Measurements from ENCODE around the gene MORN1. TPM values are rescaled to one million over a fixed set of nuclear protein-coding genes. Genes with fewer than 3 reads are reported as not detected.

Gene MORN1
- polyA plus RNA-seq, 1 donor (not counting 4 experiments of a cell fraction or from before 2014, with no cell fraction given): 2.1 TPM

GRCh38 chr1:2377751-2378440 is 13.5 kb downstream of the MORN1 start:
- no peak for DNase-seq (ENCODE audit: low read depth, low spot score)
- no peaks in the 10 kb centered on the region for H3K79me2 ChIP-seq (ENCODE audit: control insufficient read depth, insufficient read depth, low read length)
- no peaks in the 10 kb centered on the region for H3K9me3 ChIP-seq (ENCODE audit: control insufficient read depth, low read depth, low read length)
- no peak overlapping the region for H3K4me2 ChIP-seq (ENCODE audit: control insufficient read depth, extremely low read depth, insufficient read depth, low read depth, low read length)
- H3K4me1 ChIP-seq (ENCODE audit: control insufficient read depth, extremely low read depth, insufficient read depth, low read length): no peaks in the 10 kb centered on the region
- no peaks in the 10 kb centered on the region for H4K20me1 ChIP-seq (ENCODE audit: control insufficient read depth, extremely low read depth, insufficient read depth, low read length)
- H3K9ac ChIP-seq (ENCODE audit: control insufficient read depth, extremely low read depth, insufficient read depth, low read length): no peak overlapping the region
- no peaks in the 10 kb centered on the region for H3K9me1 ChIP-seq (ENCODE audit: control insufficient read depth, extremely low read depth, insufficient read depth, low read length)
- H3K27ac ChIP-seq (ENCODE audit: control insufficient read depth, insufficient read depth, low read length): no peak overlapping the region
- H3K27me3 ChIP-seq (ENCODE audit: control insufficient read depth, extremely low read depth, insufficient read depth, low read length): peaks cover 25% of the 10 kb centered on the region
- dilution Hi-C loops (cut with MboI; ENCODE audit: extremely low pct_ligation_motif_present, low sequenced_read_pairs): no loop called here
- TF ChIP-seq EZH2 (IDR thresholded peaks at IDR 0.05; ENCODE audit: low read length) (no peak), CTCF (optimal IDR thresholded peaks at IDR 0.05 in 1 of 3, IDR thresholded peaks at IDR 0.05 in 1 of 3, conservative IDR thresholded peaks at IDR 0.05 in 1 of 3; ENCODE audit: extremely low read depth in 1 of 3, insufficient read depth in 2 of 3, low read length in 3 of 3) (no peak)
- H3K36me3 ChIP-seq (ENCODE audit: control insufficient read depth in 2 of 2, extremely low read depth in 1 of 2, insufficient read depth in 2 of 2, low read length in 2 of 2): no peaks in the 10 kb centered on the region
- FAIRE-seq: no peak
- no peak overlapping the region for H2AFZ ChIP-seq (ENCODE audit: control insufficient read depth, low read length)
- H3K4me3 ChIP-seq (ENCODE audit: control insufficient read depth in 2 of 3, extremely low read depth in 1 of 3, insufficient read depth in 2 of 3, low read depth in 1 of 3, low read length in 3 of 3): no peak overlapping the region

- no peak overlapping the region for H2AFZ ChIP-seq (ENCODE audit: control insufficient read depth, low read length)
Observed at GRCh38 chr1:2376931-2377672, 14.3 kb downstream of the MORN1 start.

More at GRCh38 chr1:2376931-2377672, 14.3 kb downstream of the MORN1 start:
- Histone ChIP-seq H3K4me2 (ENCODE audit: control insufficient read depth, extremely low read depth, insufficient read depth, low read depth, low read length) (no peak overlapping the region), H3K4me1 (ENCODE audit: control insufficient read depth, extremely low read depth, insufficient read depth, low read length) (no peaks in the 10 kb centered on the region), H3K9me1 (ENCODE audit: control insufficient read depth, extremely low read depth, insufficient read depth, low read length) (no peaks in the 10 kb centered on the region), H3K36me3 (ENCODE audit: control insufficient read depth in 2 of 2, extremely low read depth in 1 of 2, insufficient read depth in 2 of 2, low read length in 2 of 2) (no peaks in the 10 kb centered on the region), H3K9ac (ENCODE audit: control insufficient read depth, extremely low read depth, insufficient read depth, low read length) (no peak overlapping the region), H3K27ac (ENCODE audit: control insufficient read depth, insufficient read depth, low read length) (no peak overlapping the region), H3K9me3 (ENCODE audit: control insufficient read depth, low read depth, low read length) (no peaks in the 10 kb centered on the region), H4K20me1 (ENCODE audit: control insufficient read depth, extremely low read depth, insufficient read depth, low read length) (no peaks in the 10 kb centered on the region), H3K79me2 (ENCODE audit: control insufficient read depth, insufficient read depth, low read length) (no peaks in the 10 kb centered on the region), H3K27me3 (ENCODE audit: control insufficient read depth, extremely low read depth, insufficient read depth, low read length) (peaks cover 25% of the 10 kb centered on the region), H3K4me3 (ENCODE audit: control insufficient read depth in 2 of 3, extremely low read depth in 1 of 3, insufficient read depth in 2 of 3, low read depth in 1 of 3, low read length in 3 of 3) (no peak overlapping the region)
- TF ChIP-seq CTCF (optimal IDR thresholded peaks at IDR 0.05 in 1 of 3, IDR thresholded peaks at IDR 0.05 in 1 of 3, conservative IDR thresholded peaks at IDR 0.05 in 1 of 3; ENCODE audit: extremely low read depth in 1 of 3, insufficient read depth in 2 of 3, low read length in 3 of 3) (no peak), EZH2 (IDR thresholded peaks at IDR 0.05; ENCODE audit: low read length) (no peak)
- no peak for FAIRE-seq
- DNase-seq (ENCODE audit: low read depth, low spot score): no peak
- dilution Hi-C loops (cut with MboI; ENCODE audit: extremely low pct_ligation_motif_present, low sequenced_read_pairs): no loop called here
